Mesenteric fat pad (tissue), 1 donor: ENCODE data around the gene CEP85L. TPM values are rescaled to one million over a fixed set of nuclear protein-coding genes. Genes with fewer than 3 reads are reported as not detected.
"Not testable (repeated sequence)": the region's sequence is repeated elsewhere in the genome, so short reads cannot be mapped to it uniquely, and the experiment has no call there.

ENCODE experiments used
- DNase-seq: peaks from one replicate; pipeline ENCODE4 v3.0.0-alpha.2; 2020; ENCODE audit warnings: low spot score
- total RNA-seq: library from RNA; stranded (reverse); fragmentation: NEBNext Ultra II Directional; extraction: Animal tissue kit (Norgen Biotek cat#: 25700); gene quantifications from one replicate; pipeline ENCODE4 v1.2.1, GENCODE V29; 2021
- donor health status: DM: yes; HTN: yes; CAD: no.

The CEP85L gene
- total RNA-seq, 1 donor from 2014 or later: 11.6 TPM

DNA sequence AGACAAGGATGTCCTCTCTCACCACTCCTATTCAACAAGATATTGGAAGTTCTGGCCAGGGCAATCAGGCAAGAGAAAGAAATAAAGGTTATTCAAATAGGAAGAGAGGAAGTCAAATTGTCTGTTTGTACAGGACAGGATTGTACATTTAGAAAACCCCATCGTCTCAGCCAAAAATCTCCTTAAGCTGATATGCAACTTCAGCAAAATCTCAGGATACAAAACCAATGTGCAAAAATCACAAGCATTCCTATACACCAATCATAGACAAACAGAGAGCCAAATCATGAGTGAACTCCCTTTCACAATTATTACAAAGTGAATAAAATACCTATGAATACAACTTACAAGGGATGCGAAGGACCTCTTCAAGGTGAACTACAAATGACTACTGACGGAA, 217.2 kb downstream of the CEP85L start:
- DNase-seq: not testable (repeated sequence)

DNA sequence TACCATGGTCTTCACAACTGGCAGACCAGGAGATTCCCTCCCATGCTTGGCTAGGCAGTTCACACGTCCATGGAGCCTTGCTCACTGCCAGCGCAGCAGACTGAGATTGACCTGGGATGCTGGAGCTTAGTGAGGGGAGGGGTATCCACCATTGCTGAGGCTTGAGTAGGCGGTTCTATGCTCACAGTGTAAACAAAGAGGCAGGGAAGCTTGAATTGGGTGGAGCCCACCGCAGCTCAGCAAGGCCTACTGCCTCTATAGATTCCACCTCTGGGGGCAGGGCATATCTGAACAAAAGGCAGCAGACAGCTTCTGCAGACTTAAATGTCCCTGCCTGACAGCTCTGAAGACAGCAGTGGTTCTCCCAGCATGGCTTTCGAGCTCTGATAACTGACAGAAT, 230.1 kb downstream of the CEP85L start:
- not testable (repeated sequence) for DNase-seq

DNA sequence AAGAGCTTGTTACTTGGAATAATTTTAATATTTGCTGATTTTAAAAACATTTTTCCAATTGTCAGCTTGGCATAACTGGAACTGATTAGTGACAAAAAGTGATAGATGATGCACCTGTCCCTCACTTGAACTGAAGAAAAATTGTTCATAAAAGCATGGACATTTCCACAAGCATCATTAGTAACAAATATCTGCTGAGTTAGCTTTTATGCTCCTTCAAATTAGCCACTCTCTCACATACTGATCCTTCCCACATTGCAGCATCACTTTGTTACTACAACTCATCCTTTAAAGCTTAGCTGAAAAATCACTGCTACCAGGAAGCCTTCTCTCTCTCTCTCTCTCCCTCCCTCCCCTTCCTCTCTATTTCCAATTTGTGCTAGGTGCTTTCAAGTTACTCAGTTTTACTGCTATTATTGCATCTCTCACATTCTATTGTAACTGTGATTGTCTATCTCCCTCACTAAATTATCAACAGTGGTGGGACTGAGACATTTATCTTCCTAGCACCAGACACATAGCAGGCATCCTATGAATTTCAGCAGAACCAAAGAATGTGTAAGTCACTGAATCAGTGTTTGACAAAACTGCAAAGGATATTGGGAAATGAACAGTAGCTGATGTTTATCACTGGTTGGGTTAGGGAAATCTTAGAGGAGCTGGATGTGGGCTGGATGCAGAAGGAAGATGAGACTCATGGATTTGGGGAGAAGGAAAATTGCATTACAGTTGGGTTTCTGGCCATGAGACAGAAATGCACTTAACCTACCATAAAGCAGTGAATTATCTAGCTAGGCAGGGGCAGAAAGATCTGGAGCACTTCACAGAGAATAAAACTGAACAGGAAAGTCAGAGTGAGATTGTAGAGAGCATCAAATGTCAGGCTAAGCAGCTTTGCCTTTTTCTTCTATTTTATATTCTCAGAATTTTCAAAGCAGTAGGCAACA, 231.7 kb downstream of the CEP85L start:
- no peak for DNase-seq

Other genes with a start within 250 kb of the CEP85L start
- 5.6 TPM for gene PLN, start 103.3 kb downstream of the CEP85L start, total RNA-seq
- gene ASF1A, start 242.6 kb upstream of the CEP85L start, total RNA-seq: 11.4 TPM